ENCODE measurements around the gene ADAMTS17.

ADAMTS17 gene

GRCh38 chr15:99997112-99997651 is 344.6 kb downstream of the ADAMTS17 start:
- no peak for DNase-seq (ENCODE audit: low spot score)
- no peak for TF ChIP-seq CTCF (IDR thresholded peaks at IDR 0.05; ENCODE audit: extremely low read depth, missing control alignments)

- no peak for TF ChIP-seq CTCF (IDR thresholded peaks at IDR 0.05; ENCODE audit: extremely low read depth, missing control alignments)
- DNase-seq (ENCODE audit: low spot score): no peak
Measured at GRCh38 chr15:99996660-99997059, 345.1 kb downstream of the ADAMTS17 start.

GRCh38 chr15:99995543-99995942 is 346.2 kb downstream of the ADAMTS17 start:
- TF ChIP-seq CTCF (IDR thresholded peaks at IDR 0.05; ENCODE audit: extremely low read depth, missing control alignments): no peak
- DNase-seq (ENCODE audit: low spot score): no peak

GRCh38 chr15:99994849-99995248 is 346.9 kb downstream of the ADAMTS17 start:
- DNase-seq (ENCODE audit: low spot score): no peak
- no peak for TF ChIP-seq CTCF (IDR thresholded peaks at IDR 0.05; ENCODE audit: extremely low read depth, missing control alignments)

GRCh38 chr15:99993681-99994131 is 348.1 kb downstream of the ADAMTS17 start:
- no peak for DNase-seq (ENCODE audit: low spot score)
- no peak for TF ChIP-seq CTCF (IDR thresholded peaks at IDR 0.05; ENCODE audit: extremely low read depth, missing control alignments)

- no peak for DNase-seq (ENCODE audit: low spot score)
Measured at GRCh38 chr15:99993262-99993661, 348.5 kb downstream of the ADAMTS17 start.

More at GRCh38 chr15:99993262-99993661, 348.5 kb downstream of the ADAMTS17 start:
- TF ChIP-seq CTCF (IDR thresholded peaks at IDR 0.05; ENCODE audit: extremely low read depth, missing control alignments): no peak
